GM13976 (cell line): ENCODE measurements around the gene RNF130.

Experiments
- DNase-seq: peaks from one replicate; pipeline ENCODE4 v3.0.0; 2012; ENCODE audit warnings: low spot score
- CTCF ChIP-seq: IDR thresholded peaks from 2 replicates; pipeline ENCODE4 v1.5.1; 2012; ENCODE audit warnings: borderline replicate concordance, mild to moderate bottlenecking; ENCODE audit not compliant: insufficient read depth; ENCODE audit errors: extremely low read depth, missing control alignments, control extremely low read depth
- in situ Hi-C: fragments of 300-500 bp; cut with MboI; formaldehyde crosslinking; loops from one replicate; pipeline ENCODE4 v1.12.0; 2022; ENCODE audit warnings: low sequenced_read_pairs, mixed read lengths, inconsistent platforms; ENCODE audit not compliant: unreplicated experiment

The RNF130 gene

DNA sequence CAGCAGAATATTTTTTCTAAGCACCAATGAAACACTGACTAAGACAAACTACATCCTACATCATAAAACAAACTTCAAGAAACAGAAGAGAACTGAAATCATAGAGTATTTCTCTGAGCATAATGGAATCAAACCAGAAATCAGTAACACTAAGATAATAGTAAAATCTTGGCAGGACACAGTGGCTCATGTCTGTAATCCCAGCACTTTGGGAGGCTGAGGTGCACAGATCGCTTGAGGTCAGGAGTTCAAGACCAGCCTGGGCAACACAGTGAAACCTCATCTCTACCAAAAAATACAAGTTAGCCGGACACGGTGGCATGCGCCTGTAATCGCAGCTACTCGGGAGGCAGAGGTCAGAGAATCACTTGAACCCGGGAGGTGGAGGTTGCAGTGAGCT lies 63.1 kb downstream of the RNF130 start:
- TF ChIP-seq CTCF: no peak
- in situ Hi-C loops: no loop called here
- no peak for DNase-seq

DNA sequence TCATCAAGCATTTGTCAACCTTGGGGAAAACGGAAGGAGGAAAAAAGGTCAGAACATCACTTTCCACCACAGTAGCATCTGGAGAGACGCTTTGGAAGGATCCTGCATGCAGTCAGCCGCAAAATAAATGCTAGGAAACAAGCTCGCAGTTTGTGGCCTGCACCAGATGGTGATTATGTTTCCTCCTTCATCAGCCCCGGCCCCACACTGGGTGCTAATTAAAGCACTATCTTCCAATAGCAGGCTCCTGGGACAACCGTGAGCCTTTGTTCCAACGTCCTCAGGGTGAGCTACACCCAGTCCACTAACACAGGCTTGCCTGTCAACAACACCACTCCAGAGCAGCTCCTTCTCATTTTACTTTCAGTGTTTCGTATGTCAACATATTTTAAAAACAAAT lies 64.0 kb downstream of the RNF130 start:
- in situ Hi-C loops: no loop called here
- TF ChIP-seq CTCF: no peak
- DNase-seq: no peak

DNA sequence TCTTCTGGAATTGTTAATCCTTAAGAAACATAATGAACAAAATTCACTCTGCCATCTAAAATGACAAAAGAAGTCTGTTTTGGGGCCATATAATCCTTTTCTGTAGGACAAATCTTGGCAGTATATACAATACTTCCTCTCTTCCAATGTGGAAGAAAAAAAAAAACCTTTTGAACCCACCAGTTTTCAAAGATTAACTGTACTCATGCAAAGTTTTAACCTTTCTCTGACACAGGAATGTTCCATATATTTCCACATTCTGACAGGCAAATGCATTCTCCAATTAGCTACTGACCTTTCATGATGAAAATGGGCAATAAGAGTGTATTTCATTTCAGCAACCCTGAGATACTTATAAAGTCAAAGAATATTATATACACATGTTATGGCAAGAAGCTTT lies 65.4 kb downstream of the RNF130 start:
- TF ChIP-seq CTCF: no peak
- in situ Hi-C loops: no loop called here
- DNase-seq: no peak

GRCh38 chr5:180003127-180003526 lies 68.4 kb downstream of the RNF130 start:
- no peak for DNase-seq
- in situ Hi-C loops: no loop called here
- TF ChIP-seq CTCF: no peak

GRCh38 chr5:180001742-180002141 lies 69.8 kb downstream of the RNF130 start:
- no peak for DNase-seq
- in situ Hi-C loops: no loop called here
- TF ChIP-seq CTCF: no peak

DNA sequence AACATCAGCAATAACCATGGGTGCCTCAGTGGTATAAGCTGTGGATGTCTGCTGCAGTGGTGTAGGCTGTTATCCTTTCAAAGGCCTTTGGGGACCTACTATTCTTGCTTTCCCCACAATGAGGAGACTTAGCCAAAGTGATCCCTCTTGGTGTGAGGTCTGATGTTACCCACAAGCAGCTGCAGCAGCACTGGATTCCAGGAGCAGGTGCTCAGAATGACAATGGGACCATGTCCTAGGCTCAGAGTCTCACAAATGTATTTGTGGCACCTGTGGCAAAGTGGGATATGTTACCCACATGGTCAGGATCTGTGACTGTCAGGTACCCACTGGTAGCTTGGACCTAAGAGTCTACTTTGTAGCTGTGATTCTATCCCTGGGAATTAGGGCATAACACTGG lies 70.4 kb downstream of the RNF130 start:
- no peak for TF ChIP-seq CTCF
- DNase-seq: no peak
- in situ Hi-C loops: no loop called here

GRCh38 chr5:179998485-179998884 lies 73.1 kb downstream of the RNF130 start:
- no peak for DNase-seq
- no peak for TF ChIP-seq CTCF
- in situ Hi-C loops: no loop called here
